GM12872 (cell line): ENCODE measurements around the gene PIEZO1.

Source experiments
- CTCF ChIP-seq: IDR thresholded peaks from 3 replicates; pipeline ENCODE4 v1.5.1; 2011; ENCODE audit warnings: low read depth, mild to moderate bottlenecking, low read length, moderate library complexity; ENCODE audit not compliant: insufficient read depth

The PIEZO1 gene

GRCh38 chr16:88787579-88788314 is 2.7 kb upstream of the PIEZO1 start:
- no peak for TF ChIP-seq CTCF

GRCh38 chr16:88784856-88785105 is 239 bp downstream of the PIEZO1 start:
- no peak for TF ChIP-seq CTCF

- TF ChIP-seq CTCF = peak; percentile 61
These were observed 755 bp downstream of the PIEZO1 start for GRCh38 chr16:88784074-88784855.

- no peak for TF ChIP-seq CTCF
These were observed 1.5 kb downstream of the PIEZO1 start for GRCh38 chr16:88783391-88784073.

GRCh38 chr16:88782454-88783390 is 2.3 kb downstream of the PIEZO1 start:
- TF ChIP-seq CTCF = no peak

- no peak for TF ChIP-seq CTCF
These were observed 3.6 kb downstream of the PIEZO1 start for GRCh38 chr16:88781140-88782077.
